Measurements from ENCODE around the gene E4F1.
"Not testable (repeated sequence)": the region's sequence is repeated elsewhere in the genome, so short reads cannot be mapped to it uniquely, and the experiment has no call there.

The E4F1 gene

GRCh38 chr16:2196162-2196980 lies 27.0 kb upstream of the E4F1 start, which contains the start of gene CASKIN1:
Gene CASKIN1, minus strand, starts transcription at chr16:2196605. Its CDS starts 173 bp downstream, at chr16:2196432.
- peak within 1 kb of the TSS; percentile 64 for H3K27ac ChIP-seq
- no peak for TF ChIP-seq CTCF (conservative IDR thresholded peaks at IDR 0.05)

DNA sequence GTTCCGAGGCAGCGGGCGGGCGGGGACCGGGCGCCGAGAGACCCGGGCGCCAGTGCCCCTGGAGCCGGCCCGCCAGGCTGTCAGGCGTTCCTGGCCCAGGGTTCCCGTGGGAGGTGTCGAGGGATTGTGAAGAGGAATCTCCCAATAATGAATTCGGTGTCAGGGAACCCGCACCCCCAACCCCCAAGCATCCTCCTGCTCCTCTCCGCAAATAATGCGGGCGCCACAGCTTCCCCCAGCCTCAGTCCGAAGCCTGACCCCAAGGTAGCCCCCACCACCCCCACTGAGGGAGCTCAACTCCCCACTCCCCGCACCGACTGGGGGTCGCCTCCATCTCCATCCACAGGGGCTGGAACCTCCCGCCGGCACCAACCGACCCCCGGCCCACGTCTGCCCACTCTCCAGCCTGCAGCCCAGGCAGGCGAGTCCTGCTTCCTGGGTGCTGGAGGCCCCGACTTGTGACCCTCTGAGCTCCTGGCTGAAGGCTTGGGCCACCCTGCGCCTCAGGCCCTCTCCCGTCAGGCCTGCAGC lies 26.3 kb upstream of the E4F1 start:
- no peak for TF ChIP-seq CTCF (conservative IDR thresholded peaks at IDR 0.05)
- H3K27ac ChIP-seq = peak overlapping the region; percentile 64; the same call in 1 of the 2 replicates

- H3K27ac ChIP-seq = no peak overlapping the region
- TF ChIP-seq CTCF (conservative IDR thresholded peaks at IDR 0.05) = no peak
Observed at GRCh38 chr16:2197765-2198164, 25.6 kb upstream of the E4F1 start.

DNA sequence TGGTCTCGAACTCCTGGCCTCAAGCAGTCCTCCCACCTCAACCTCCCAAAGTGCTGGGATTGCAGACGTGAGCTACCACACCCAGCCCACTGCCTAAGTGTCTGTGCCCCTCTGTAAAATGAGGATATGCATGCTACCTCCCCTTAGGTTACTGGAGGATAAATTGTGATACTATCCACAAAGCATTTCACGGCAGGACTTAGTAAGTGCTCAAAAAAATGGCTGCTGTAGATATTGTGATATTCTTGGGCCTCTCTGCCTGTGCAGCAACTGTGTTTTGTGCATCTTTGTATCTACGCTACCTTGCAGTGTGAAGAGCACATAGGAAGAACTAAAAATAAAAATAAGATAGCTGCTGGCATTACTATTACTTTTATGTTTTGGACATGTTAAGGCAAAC lies 25.1 kb upstream of the E4F1 start:
- TF ChIP-seq CTCF (conservative IDR thresholded peaks at IDR 0.05) = no peak
- no peak overlapping the region for H3K27ac ChIP-seq

GRCh38 chr16:2199095-2199494 lies 24.3 kb upstream of the E4F1 start:
- TF ChIP-seq CTCF (conservative IDR thresholded peaks at IDR 0.05) = no peak
- no peak overlapping the region for H3K27ac ChIP-seq

DNA sequence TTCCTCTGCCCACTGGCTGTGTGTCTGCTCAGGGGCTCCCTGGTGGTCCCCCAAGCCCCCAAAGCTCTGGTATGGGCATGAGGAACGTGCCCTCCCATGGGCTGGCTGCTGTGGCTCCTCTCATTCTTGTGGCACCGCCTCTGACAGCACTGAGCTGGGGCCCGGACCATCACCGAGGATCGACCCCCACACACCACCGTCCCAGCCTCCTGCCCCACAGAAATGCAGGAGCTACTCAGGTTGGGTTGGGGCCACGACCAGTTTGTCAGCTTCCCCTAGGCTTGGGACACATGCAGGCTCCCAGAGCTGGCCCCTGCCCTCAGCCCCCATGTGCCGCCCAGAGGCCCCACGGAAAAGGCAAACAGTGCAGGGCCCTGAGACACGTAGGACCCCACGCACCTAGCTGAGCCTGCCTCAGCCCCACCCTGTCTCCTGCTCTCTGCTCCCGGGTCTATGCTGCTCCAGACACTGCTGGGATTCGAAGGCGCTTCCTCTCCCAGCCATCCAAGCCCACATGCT lies 23.7 kb upstream of the E4F1 start:
- H3K27ac ChIP-seq = no peak overlapping the region
- no peak for TF ChIP-seq CTCF (conservative IDR thresholded peaks at IDR 0.05)

GRCh38 chr16:2200313-2200712 lies 23.1 kb upstream of the E4F1 start:
- no peak overlapping the region for H3K27ac ChIP-seq
- no peak for TF ChIP-seq CTCF (conservative IDR thresholded peaks at IDR 0.05)

DNA sequence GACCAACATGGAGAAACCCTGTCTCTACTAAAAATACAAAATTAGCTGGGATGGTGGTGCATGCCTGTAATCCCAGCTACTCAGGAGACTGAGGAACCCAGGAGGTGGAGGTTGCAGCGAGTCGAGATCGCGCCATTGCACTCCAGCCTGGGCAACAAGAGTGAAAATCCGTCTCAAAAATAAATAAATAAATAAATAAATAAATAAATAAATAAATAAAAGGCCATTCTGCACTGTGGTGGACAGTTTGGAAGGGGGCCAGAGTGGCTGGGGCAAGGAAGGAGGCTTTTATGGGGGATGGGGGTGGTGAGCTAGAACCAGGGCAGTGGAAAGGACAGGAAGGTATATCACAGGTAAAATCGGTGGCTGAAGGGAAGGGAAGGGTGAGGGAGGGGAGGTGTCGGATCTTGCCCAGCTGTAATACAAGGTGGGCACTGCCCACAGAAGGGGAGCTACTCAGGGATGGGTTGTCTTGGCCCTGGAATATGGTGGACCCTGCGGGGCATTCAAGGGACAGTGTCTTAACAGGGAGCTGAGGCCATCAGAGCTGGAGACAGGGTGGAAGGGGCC lies 20.2 kb upstream of the E4F1 start:
- not testable (repeated sequence) for H3K27ac ChIP-seq
